Sigmoid colon (tissue), 3 donors: ENCODE measurements around the gene RCAN1.

Source experiments
- CTCF ChIP-seq, 4 experiments: fragments of 450-650 bp in 3 of 4; fragments of 200-600 bp in 1 of 4; IDR thresholded peaks; one replicate each; pipeline ENCODE4 v1.5.1; 2016 to 2019; ENCODE audit warnings: antibody characterized with exemption in 4 of 4, mild to moderate bottlenecking in 3 of 4, moderate library complexity in 2 of 4
- POLR2A ChIP-seq, 2 donors: fragments of 450-650 bp; IDR thresholded peaks; one replicate each; pipeline ENCODE4 v1.6.1; 2016; ENCODE audit warnings: antibody characterized with exemption in 2 of 2, mild to moderate bottlenecking in 2 of 2, moderate library complexity in 2 of 2

- no peak for TF ChIP-seq CTCF (IDR thresholded peaks at IDR 0.05)
- TF ChIP-seq POLR2A (IDR thresholded peaks at IDR 0.05): no peak
These were observed 17.5 kb downstream of the RCAN1 start for GRCh38 chr21:34597406-34597805.
